ENCODE data around the gene KDM4B.

Gene KDM4B

GRCh38 chr19:5006821-5007220 is 37.9 kb downstream of the KDM4B start:
- TF ChIP-seq CTCF (conservative IDR thresholded peaks at IDR 0.05) (no peak), ZFX (IDR thresholded peaks at IDR 0.05) (no peak)

GRCh38 chr19:5011476-5012238 is 42.7 kb downstream of the KDM4B start:
- no peak overlapping the region for H3K27ac ChIP-seq
- TF ChIP-seq ZFX (IDR thresholded peaks at IDR 0.05) (no peak), CTCF (conservative IDR thresholded peaks at IDR 0.05) (no peak)

More at GRCh38 chr19:5006821-5007220, 37.9 kb downstream of the KDM4B start:
- H3K27ac ChIP-seq, result peak overlapping the region; percentile 46

- TF ChIP-seq CTCF (conservative IDR thresholded peaks at IDR 0.05) (no peak), ZFX (IDR thresholded peaks at IDR 0.05) (no peak)
- H3K27ac ChIP-seq, result no peak overlapping the region
These were observed 44.0 kb downstream of the KDM4B start for GRCh38 chr19:5012688-5013457.

GRCh38 chr19:5013761-5014160 is 44.8 kb downstream of the KDM4B start:
- no peak overlapping the region for H3K27ac ChIP-seq
- TF ChIP-seq ZFX (IDR thresholded peaks at IDR 0.05) (no peak), CTCF (conservative IDR thresholded peaks at IDR 0.05) (no peak)

GRCh38 chr19:5014941-5015340 is 46.0 kb downstream of the KDM4B start:
- no peak overlapping the region for H3K27ac ChIP-seq
- TF ChIP-seq CTCF (conservative IDR thresholded peaks at IDR 0.05) (no peak), ZFX (IDR thresholded peaks at IDR 0.05) (no peak)

GRCh38 chr19:5016268-5016667 is 47.4 kb downstream of the KDM4B start:
- TF ChIP-seq ZFX (IDR thresholded peaks at IDR 0.05) (no peak), CTCF (conservative IDR thresholded peaks at IDR 0.05) (no peak)
- peak overlapping the region; percentile 17 for H3K27ac ChIP-seq

GRCh38 chr19:5016781-5017180 is 47.9 kb downstream of the KDM4B start:
- TF ChIP-seq ZFX (IDR thresholded peaks at IDR 0.05) (no peak), CTCF (conservative IDR thresholded peaks at IDR 0.05) (no peak)
- H3K27ac ChIP-seq, result peak overlapping the region; percentile 17

All from C4-2B (cell line).